Activated effector memory CD4-positive, alpha-beta T cell treated with anti-CD3 and anti-CD28 coated beads, Interleukin-2, amount 50 U/mL, for 16 hours (primary cell): Measurements from ENCODE around the gene MTCH1.

ENCODE experiments used
- DNase-seq: peaks from one replicate; pipeline ENCODE4 v3.0.0-alpha.2; 2020

The MTCH1 gene

DNA sequence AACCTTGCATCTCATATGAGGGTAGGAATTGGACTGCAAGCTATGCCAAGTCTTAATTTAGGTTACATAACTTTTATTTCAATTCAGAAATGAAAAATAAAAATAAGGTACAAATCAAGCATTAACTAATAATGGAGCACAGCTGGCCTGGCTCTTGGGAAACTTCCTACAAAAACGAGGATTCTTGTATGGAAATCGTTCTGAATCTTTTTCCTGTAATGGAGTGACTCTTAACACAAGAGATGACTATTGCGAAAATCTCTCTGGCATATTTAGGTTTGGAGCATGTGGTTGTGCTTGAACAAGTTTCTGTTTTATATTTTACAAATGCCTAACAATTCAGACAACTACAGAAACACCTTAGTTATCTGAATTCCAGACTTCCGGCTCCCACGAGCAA lies 65.5 kb downstream of the MTCH1 start:
- no peak for DNase-seq

DNA sequence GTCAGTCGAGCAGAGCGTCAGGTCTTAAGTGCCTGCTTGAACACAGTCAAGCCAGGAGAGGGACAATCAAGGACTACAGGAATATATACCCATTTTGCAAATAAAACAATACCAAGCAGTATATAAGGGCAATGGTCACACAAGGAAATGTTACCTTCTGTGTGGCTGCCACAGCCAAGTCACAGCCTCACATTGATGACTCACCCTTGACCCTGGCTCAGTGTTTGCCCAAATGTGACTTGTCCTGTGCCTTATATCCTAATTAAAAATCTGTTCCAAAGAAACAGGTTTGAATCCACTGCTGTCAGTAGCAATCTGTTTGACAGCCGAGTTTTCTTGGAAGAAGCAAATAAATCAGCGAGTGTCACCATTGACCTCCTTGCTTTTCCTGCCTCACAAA lies 65.9 kb downstream of the MTCH1 start:
- DNase-seq = no peak
